GM23248 (cell line): ENCODE measurements around the gene GOLGA8J. TPM values are rescaled to one million over a fixed set of nuclear protein-coding genes. Genes with fewer than 3 reads are reported as not detected.

ENCODE experiments used
- DNase-seq: peaks from one replicate; pipeline ENCODE4 v3.0.0-alpha.2; 2015
- H2AFZ ChIP-seq: fragments of 200-600 bp; sonication (generic); 2 replicates; pipeline ENCODE4 v1.6.1; 2016; ENCODE audit warnings: antibody characterized with exemption
- H3F3A ChIP-seq: fragments of 200-600 bp; sonication (generic); 2 replicates; pipeline ENCODE4 v1.6.1; 2016; ENCODE audit warnings: mild to moderate bottlenecking, antibody characterized with exemption, mixed run types; ENCODE audit not compliant: insufficient read depth
- H3K27ac ChIP-seq: fragments of 200-600 bp; sonication (generic); 2 replicates; pipeline ENCODE4 v1.5.1; 2016; ENCODE audit warnings: mild to moderate bottlenecking
- H3K27me3 ChIP-seq: fragments of 200-600 bp; sonication (generic); replicated peaks from 2 replicates; pipeline ENCODE4 v1.6.1; 2016; ENCODE audit warnings: mild to moderate bottlenecking; ENCODE audit not compliant: insufficient read depth
- H3K36me3 ChIP-seq: fragments of 200-600 bp; sonication (generic); 2 replicates; pipeline ENCODE4 v1.6.1; 2016; ENCODE audit warnings: low read depth, mild to moderate bottlenecking
- H3K4me1 ChIP-seq: fragments of 200-600 bp; sonication (generic); 2 replicates; pipeline ENCODE4 v1.6.1; 2016; ENCODE audit warnings: mild to moderate bottlenecking; ENCODE audit not compliant: insufficient read depth
- H3K4me2 ChIP-seq: fragments of 200-600 bp; sonication (generic); one replicate; pipeline ENCODE4 v1.6.1; 2016; ENCODE audit warnings: mild to moderate bottlenecking; ENCODE audit not compliant: unreplicated experiment
- H3K4me3 ChIP-seq: fragments of 200-600 bp; sonication (generic); 2 replicates; pipeline ENCODE4 v1.5.1; 2016; ENCODE audit warnings: mild to moderate bottlenecking
- H3K79me2 ChIP-seq: fragments of 200-600 bp; sonication (generic); 2 replicates; pipeline ENCODE4 v1.6.1; 2016; ENCODE audit warnings: mild to moderate bottlenecking; ENCODE audit not compliant: insufficient read depth
- H3K9ac ChIP-seq: fragments of 200-600 bp; sonication (generic); 2 replicates; pipeline ENCODE4 v1.6.1; 2016; ENCODE audit warnings: mild to moderate bottlenecking
- H3K9me2 ChIP-seq: fragments of 200-600 bp; sonication (generic); 2 replicates; pipeline ENCODE4 v1.6.1; 2016; ENCODE audit warnings: mixed run types, mild to moderate bottlenecking, moderate library complexity; ENCODE audit not compliant: insufficient read depth
- H3K9me3 ChIP-seq: fragments of 200-600 bp; sonication (generic); one replicate; pipeline ENCODE4 v1.6.1; 2017; ENCODE audit warnings: low read depth
- H4K20me1 ChIP-seq: fragments of 200-600 bp; sonication (generic); 2 replicates; pipeline ENCODE4 v1.6.0; 2016; ENCODE audit not compliant: insufficient read depth
- EZH2 ChIP-seq: fragments of 200-600 bp; sonication (generic); IDR thresholded peaks from 2 replicates; pipeline ENCODE4 v1.6.1; 2018; ENCODE audit warnings: antibody characterized with exemption, mild to moderate bottlenecking; ENCODE audit not compliant: insufficient read depth, poor library complexity, severe bottlenecking
- EZH2phosphoT487 ChIP-seq: fragments of 200-600 bp; sonication (generic); IDR thresholded peaks from 2 replicates; pipeline ENCODE4 v1.6.1; 2018; ENCODE audit warnings: antibody characterized with exemption, moderate library complexity, mild to moderate bottlenecking, low read depth; ENCODE audit not compliant: insufficient read depth
- WGBS, 2 experiments: methylation state at CpG; one replicate each; pipeline ENCODE4 v1.1.6; 2015 to 2017; ENCODE audit warnings: low lambda C conversion rate in 2 of 2, low coverage in 1 of 2; ENCODE audit errors: missing lambda C conversion rate in 2 of 2; 5-methylcytosine and 5-hydroxymethylcytosine counted together
- in situ Hi-C: fragments of 300-500 bp; cut with MboI; formaldehyde crosslinking; loops from 2 replicates; pipeline ENCODE4 v1.15.0; 2020
- polyA plus RNA-seq: library from polyadenylated mRNA; unstranded; fragments of >200 nt; fragmentation: Nextera tagmentation; extraction: Ambion mirVana; gene quantifications from 2 replicates; pipeline ENCODE4 v1.2.1, GENCODE V29; 2016
- total RNA-seq: library from RNA; depleted of rRNA; stranded (reverse); fragments of >200 nt; shearing (Covaris generic); gene quantifications from 2 replicates; pipeline ENCODE4 v1.2.3, GENCODE V29; 2014

The GOLGA8J gene
- total and polyA plus RNA-seq, 2 experiments from 2014 or later: not detected

DNA sequence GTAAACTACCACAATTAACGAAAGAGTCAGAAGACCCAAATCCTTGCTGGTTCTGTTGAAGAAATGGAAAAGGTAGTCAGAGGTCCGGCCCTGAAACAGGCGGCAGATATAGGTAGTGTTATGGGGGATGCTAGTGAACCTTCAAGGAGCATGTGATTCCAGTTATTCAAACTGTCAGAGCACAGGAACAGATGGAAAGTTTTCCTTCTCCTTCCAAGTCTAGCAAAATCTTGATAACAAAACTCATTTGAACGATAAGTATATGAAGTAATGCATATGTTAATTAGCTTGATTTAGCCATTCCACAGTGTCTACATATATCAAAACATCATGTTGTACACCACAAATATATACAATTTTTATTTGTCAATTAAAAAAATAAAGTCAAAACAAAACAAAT, 26.6 kb upstream of the GOLGA8J start:
- Histone ChIP-seq H2AFZ (no peak overlapping the region), H3K9me2 (no peaks in the 10 kb centered on the region), H3K9ac (no peak overlapping the region), H3K4me3 (no peak overlapping the region), H4K20me1 (no peaks in the 10 kb centered on the region), H3K27ac (no peak overlapping the region), H3K4me2 (no peak overlapping the region), H3K4me1 (no peaks in the 10 kb centered on the region), H3K27me3 (peaks cover 86% of the 10 kb centered on the region), H3F3A (no peaks in the 10 kb centered on the region), H3K36me3 (no peaks in the 10 kb centered on the region), H3K9me3 (no peaks in the 10 kb centered on the region), H3K79me2 (no peaks in the 10 kb centered on the region)
- no peak for TF ChIP-seq EZH2
- no peak for TF ChIP-seq EZH2phosphoT487
- DNase-seq: no peak
- WGBS, 2 experiments: 71 to 75% methylated on average over 4 of the region's 4 CpGs
- in situ Hi-C loops: no loop called here

DNA sequence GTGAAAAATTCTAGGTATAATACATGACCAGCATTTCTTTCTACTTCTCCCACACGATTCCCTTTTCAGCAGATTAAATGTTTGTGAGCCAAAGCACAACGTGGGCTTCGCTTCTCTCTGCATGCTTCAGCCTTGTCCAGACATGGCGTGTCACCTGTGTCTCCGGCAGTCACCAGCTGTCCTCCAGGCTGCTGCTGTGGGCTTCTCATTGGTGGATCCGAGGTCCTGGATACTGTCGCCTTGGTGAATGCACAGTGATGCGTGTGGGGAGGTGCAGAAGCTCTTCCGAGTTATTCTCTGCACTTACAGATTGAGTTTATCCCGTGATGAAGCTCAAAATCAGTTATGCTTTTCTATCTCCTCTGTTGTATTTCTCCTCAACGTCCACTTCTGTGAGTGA, 23.0 kb upstream of the GOLGA8J start:
- no peak overlapping the region for H3K4me3 ChIP-seq
- DNase-seq: no peak
- no peaks in the 10 kb centered on the region for H3K36me3 ChIP-seq
- peaks cover 73% of the 10 kb centered on the region for H3K27me3 ChIP-seq
- TF ChIP-seq EZH2: no peak
- no peak for TF ChIP-seq EZH2phosphoT487
- no peaks in the 10 kb centered on the region for H3K79me2 ChIP-seq
- H4K20me1 ChIP-seq: no peaks in the 10 kb centered on the region
- no peak overlapping the region for H3K9ac ChIP-seq
- H3K9me3 ChIP-seq: no peaks in the 10 kb centered on the region
- H2AFZ ChIP-seq: no peak overlapping the region
- H3K27ac ChIP-seq: no peak overlapping the region
- peaks cover 5% of the 10 kb centered on the region for H3F3A ChIP-seq
- no peak overlapping the region for H3K4me2 ChIP-seq
- in situ Hi-C loops: no loop called here
- H3K4me1 ChIP-seq: peaks cover 13% of the 10 kb centered on the region
- no peaks in the 10 kb centered on the region for H3K9me2 ChIP-seq
- WGBS, 2 experiments: 69 to 72% methylated on average over 11 of the region's 11 CpGs

DNA sequence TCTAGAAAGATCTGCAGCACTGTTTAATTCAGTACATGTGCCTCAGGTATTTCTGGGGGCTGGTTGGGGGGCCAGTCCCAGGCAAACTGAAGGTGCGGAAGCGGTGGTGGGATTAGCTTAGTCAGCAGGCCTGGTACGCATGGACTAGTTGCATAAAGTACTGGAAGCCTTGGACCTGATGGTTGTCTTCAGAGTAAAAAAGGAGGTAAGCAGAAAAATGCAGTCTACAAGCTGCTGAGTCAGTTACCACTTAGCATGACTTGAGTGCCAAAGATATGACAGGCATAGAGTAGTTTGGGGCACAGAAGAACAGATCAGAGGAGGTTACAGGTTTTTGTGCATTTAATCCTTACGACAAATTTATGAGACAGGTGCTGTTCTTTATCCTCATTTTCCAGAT, 19.9 kb upstream of the GOLGA8J start:
- in situ Hi-C loops: no loop called here
- Histone ChIP-seq H3K27ac (no peak overlapping the region), H3K9me2 (no peaks in the 10 kb centered on the region), H3K4me1 (peaks cover 24% of the 10 kb centered on the region), H4K20me1 (no peaks in the 10 kb centered on the region), H2AFZ (no peak overlapping the region), H3K9ac (no peak overlapping the region), H3K79me2 (no peaks in the 10 kb centered on the region), H3K9me3 (no peaks in the 10 kb centered on the region), H3F3A (peaks cover 16% of the 10 kb centered on the region), H3K4me2 (no peak overlapping the region), H3K4me3 (no peak overlapping the region), H3K36me3 (no peaks in the 10 kb centered on the region), H3K27me3 (peaks cover 50% of the 10 kb centered on the region)
- DNase-seq: peak; percentile 47
- 50 to 70% methylated on average over 4 of the region's 4 CpGs for WGBS, 2 experiments
- TF ChIP-seq EZH2phosphoT487 (no peak), EZH2 (no peak)

DNA sequence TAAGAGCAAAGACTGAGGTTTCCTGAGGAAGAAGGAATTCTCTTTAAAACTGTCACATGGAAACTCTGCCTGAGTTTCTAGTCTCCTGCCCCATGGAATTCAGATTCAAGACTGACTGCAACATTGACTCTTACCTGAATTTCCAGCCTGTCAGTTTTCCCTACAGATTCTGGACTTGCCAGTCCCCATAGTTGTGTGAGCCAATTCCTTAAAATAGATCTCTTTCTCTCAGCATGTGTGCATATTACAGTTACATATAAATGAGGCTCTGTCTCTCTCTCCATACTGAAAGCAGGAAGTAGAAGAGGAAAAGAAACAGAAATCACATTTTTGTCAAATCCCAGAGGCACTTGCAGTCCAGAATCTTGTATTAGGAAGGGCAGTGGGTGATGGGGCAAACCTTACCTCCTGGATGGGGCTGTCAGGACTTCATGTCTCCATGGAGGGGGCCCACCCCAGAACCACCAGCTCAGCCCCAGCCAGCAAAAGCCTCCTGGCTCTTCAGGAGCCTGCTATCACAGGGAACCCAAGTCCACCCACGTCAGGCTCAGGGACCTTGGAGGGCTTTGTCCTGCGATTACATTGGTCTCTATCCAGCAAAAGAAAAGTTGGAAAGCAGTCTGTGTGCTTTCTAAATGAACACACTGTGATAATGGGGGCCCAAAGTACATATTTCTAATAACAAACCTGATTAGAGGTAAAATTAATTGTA, 18.8 kb upstream of the GOLGA8J start:
- no peaks in the 10 kb centered on the region for H3K9me2 ChIP-seq
- no peak overlapping the region for H2AFZ ChIP-seq
- WGBS, 2 experiments: 66 to 70% methylated on average over 2 of the region's 2 CpGs
- H3K27ac ChIP-seq: no peak overlapping the region
- peaks cover 16% of the 10 kb centered on the region for H3F3A ChIP-seq
- H3K9ac ChIP-seq: no peak overlapping the region
- peaks cover 24% of the 10 kb centered on the region for H3K4me1 ChIP-seq
- TF ChIP-seq EZH2 (no peak), EZH2phosphoT487 (no peak)
- H3K9me3 ChIP-seq: no peaks in the 10 kb centered on the region
- no peak overlapping the region for H3K4me2 ChIP-seq
- H3K36me3 ChIP-seq: no peaks in the 10 kb centered on the region
- no peaks in the 10 kb centered on the region for H4K20me1 ChIP-seq
- H3K27me3 ChIP-seq: peaks cover 51% of the 10 kb centered on the region
- H3K79me2 ChIP-seq: no peaks in the 10 kb centered on the region
- no peak for DNase-seq
- no peak overlapping the region for H3K4me3 ChIP-seq
- in situ Hi-C loops: no loop called here
